B cell (primary cell): ENCODE measurements around the gene RPL18. TPM values are rescaled to one million over a fixed set of nuclear protein-coding genes. Genes with fewer than 3 reads are reported as not detected.
"Not testable (repeated sequence)": the region's sequence is repeated elsewhere in the genome, so short reads cannot be mapped to it uniquely, and the experiment has no call there.

Source experiments
- ATAC-seq: fragments of 200-7000 bp; cut with Tn5 transposase; one replicate; pipeline ENCODE4 v1.10.0; 2021; ENCODE audit warnings: low read depth, mild to moderate bottlenecking, moderate number of reproducible peaks, moderate library complexity
- CTCF ChIA-PET: fragments of 350-600 bp; sonication (Branson Sonifier 250); formaldehyde crosslinking; loops from one replicate; lab custom pipeline; 2021; ENCODE audit warnings: antibody characterized with exemption, inconsistent platforms; lab: Charles Lee
- POLR2A ChIA-PET: fragments of 350-600 bp; sonication (Branson Sonifier 250); formaldehyde crosslinking; loops from one replicate; lab custom pipeline; 2021; ENCODE audit warnings: antibody characterized with exemption; lab: Charles Lee
- DNase-seq: peaks from one replicate; pipeline ENCODE4 v3.0.0; 2013
- H2AFZ ChIP-seq: 2 replicates; pipeline ENCODE4 v1.6.1; 2012; ENCODE audit warnings: mild to moderate bottlenecking, low read depth, low read length; ENCODE audit not compliant: insufficient read depth, poor library complexity, severe bottlenecking
- H3K27ac ChIP-seq, 2 donors: 1 replicate in 1 of 2; 2 replicates in 1 of 2; pipeline ENCODE4 v1.5.1; 2012 to 2013; ENCODE audit warnings: low read length in 2 of 2, mild to moderate bottlenecking in 2 of 2, moderate library complexity in 1 of 2
- H3K27me3 ChIP-seq, 4 experiments: fragments of 200-600 bp in 1 of 4; sonication (generic) in 1 of 4; replicated peaks in 1 of 4; 1 replicate in 2 of 4; 2 replicates in 2 of 4; pipeline versions ENCODE4 v1.6.1 to v1.7.0; 2013 to 2016; ENCODE audit warnings: low read length in 3 of 4, mild to moderate bottlenecking in 2 of 4, mixed read lengths in 1 of 4, moderate library complexity in 1 of 4; ENCODE audit not compliant: insufficient read depth in 4 of 4, control insufficient read depth in 3 of 4; ENCODE audit errors: control extremely low read depth in 1 of 4
- H3K36me3 ChIP-seq, 2 experiments: replicated peaks in 1 of 2; 1 replicate in 1 of 2; 2 replicates in 1 of 2; pipeline versions ENCODE4 v1.6.1 to v1.7.1; 2013; ENCODE audit warnings: low read length in 1 of 2; ENCODE audit not compliant: insufficient read depth in 2 of 2, control insufficient read depth in 1 of 2; ENCODE audit errors: control extremely low read depth in 1 of 2, extremely low read depth in 1 of 2
- H3K4me1 ChIP-seq, 2 donors: fragments of 200-600 bp in 1 of 2; sonication (generic) in 1 of 2; 1 replicate in 1 of 2; 2 replicates in 1 of 2; pipeline versions ENCODE4 v1.5.1 to v1.6.1; 2013 to 2017; ENCODE audit warnings: low read length in 2 of 2; ENCODE audit not compliant: control insufficient read depth in 2 of 2, insufficient read depth in 2 of 2
- H3K4me2 ChIP-seq: replicated peaks from 2 replicates; pipeline ENCODE3; 2012; ENCODE audit warnings: mild to moderate bottlenecking, low read depth, low read length; ENCODE audit not compliant: poor library complexity, severe bottlenecking
- H3K4me3 ChIP-seq, 5 experiments: fragments of 200-600 bp in 1 of 5; sonication (generic) in 1 of 5; 1 replicate in 3 of 5; 2 replicates in 2 of 5; pipeline versions ENCODE4 v1.5.1 to v1.7.0; 2011 to 2016; ENCODE audit warnings: low read length in 4 of 5, mild to moderate bottlenecking in 4 of 5, low read depth in 2 of 5, control low read depth in 1 of 5, moderate library complexity in 1 of 5; ENCODE audit not compliant: insufficient read depth in 1 of 5; ENCODE audit errors: control extremely low read depth in 1 of 5, extremely low read depth in 1 of 5
- H3K79me2 ChIP-seq: fragments of 200-600 bp; sonication (generic); one replicate; pipeline ENCODE4 v1.6.0; 2016; ENCODE audit warnings: low read length; ENCODE audit not compliant: control insufficient read depth, insufficient read depth
- H3K9ac ChIP-seq: fragments of 200-600 bp; sonication (generic); 2 replicates; pipeline ENCODE4 v1.6.1; 2017; ENCODE audit warnings: mild to moderate bottlenecking, low read length, moderate library complexity
- H3K9me3 ChIP-seq, 3 donors: one replicate each; pipeline versions ENCODE4 v1.6.1 to v1.7.1; 2013; ENCODE audit warnings: low read length in 2 of 3; ENCODE audit not compliant: control insufficient read depth in 2 of 3, insufficient read depth in 1 of 3; ENCODE audit errors: control extremely low read depth in 1 of 3
- H4K20me1 ChIP-seq: 2 replicates; pipeline ENCODE4 v1.6.0; 2012; ENCODE audit warnings: mild to moderate bottlenecking, low read length; ENCODE audit not compliant: insufficient read depth, control insufficient read depth, poor library complexity, severe bottlenecking
- H3K27ac Mint-ChIP-seq: one replicate; pipeline ENCODE4 v1.8.0; 2021; ENCODE audit warnings: mixed read lengths
- H3K27me3 Mint-ChIP-seq: one replicate; pipeline ENCODE4 v1.8.0; 2021; ENCODE audit warnings: mixed read lengths
- H3K4me1 Mint-ChIP-seq: one replicate; pipeline ENCODE4 v1.8.0; 2021; ENCODE audit warnings: mixed read lengths
- H3K4me3 Mint-ChIP-seq: one replicate; pipeline ENCODE4 v1.8.0; 2021; ENCODE audit warnings: mixed read lengths
- H3K9me3 Mint-ChIP-seq: one replicate; pipeline ENCODE4 v1.8.0; 2022; ENCODE audit warnings: mixed read lengths; ENCODE audit not compliant: insufficient read depth
- CTCF ChIP-seq: fragments of 200-600 bp; IDR thresholded peaks from one replicate; pipeline ENCODE4 v1.8.0; 2022; ENCODE audit warnings: antibody characterized with exemption, mild to moderate bottlenecking
- EZH2 ChIP-seq: IDR thresholded peaks from 2 replicates; pipeline ENCODE4 v1.6.1; 2012; ENCODE audit warnings: borderline replicate concordance, low read depth, mild to moderate bottlenecking, moderate library complexity, low read length; ENCODE audit not compliant: insufficient read depth, poor library complexity, severe bottlenecking
- WGBS: methylation state at CpG from one replicate; pipeline ENCODE4 v1.1.5; 2013; ENCODE audit warnings: missing lambda C conversion rate; ENCODE audit not compliant: insufficient coverage; 5-methylcytosine and 5-hydroxymethylcytosine counted together
- intact Hi-C: fragments of 100-400 bp; cut with micrococcal nuclease; formaldehyde crosslinking; loops from one replicate; pipeline ENCODE4 v1.10.0; 2022
- polyA plus RNA-seq: library from polyadenylated mRNA; depleted of rRNA; stranded (reverse); fragments of >200 nt; gene quantifications from 2 replicates; pipeline ENCODE4 v1.2.3, GENCODE V29; 2012
- total RNA-seq, 2 donors: library from RNA; stranded (reverse); fragments of 120-200 nt in 1 of 2; gene quantifications; 1 replicate in 1 of 2; 2 replicates in 1 of 2; pipeline versions ENCODE4 v1.2.3 to v1.2.4, GENCODE V29; 2013 to 2022

Gene RPL18
- total and polyA plus RNA-seq, 2 donors (not counting 1 experiment from before 2014, with no cell fraction given) = 2,248 to 4,393 TPM

GRCh38 chr19:48632692-48633147, 13.7 kb upstream of the RPL18 start:
- Histone ChIP-seq H2AFZ (no peak overlapping the region), H3K4me1 (peaks cover 22 to 26% of the 10 kb centered on the region in 2 donors), H3K27ac (no peak overlapping the region), H3K79me2 (peaks cover 22% of the 10 kb centered on the region), H3K27me3 (no peaks in the 10 kb centered on the region), H3K9ac (no peak overlapping the region), H3K9me3 (peaks cover 0 to 10% (median 0%) of the 10 kb centered on the region in 3 donors), H3K36me3 (peaks cover 0 to 54% of the 10 kb centered on the region in 2 experiments), H3K4me3 (no peak overlapping the region), H4K20me1 (peaks cover 76% of the 10 kb centered on the region), H3K4me2 (no peak overlapping the region)
- ChIA-PET POLR2A (interaction anchor here (2.2 to 2.9 kb wide), 2 partner anchors 9 to 14 kb away, joined by 11 to 17 read pairs; partner anchors contain the start of genes RPL18 and SPHK2), CTCF (interaction anchor here (0.7 to 2.0 kb wide), 2 partner anchors 13 to 127 kb away, joined by 3 to 9 read pairs; partner anchors contain the start of gene CA11)
- DNase-seq (no peak), ATAC-seq (no peak)
- H3K4me1 Mint-ChIP-seq = peaks cover 32% of the 10 kb centered on the region
- no peak overlapping the region for H3K4me3 Mint-ChIP-seq
- intact Hi-C loops = loop anchor here (10.0 kb wide), 2 partner anchors 482 to 842 kb away; partner anchors contain the start of genes C19orf73, FLT3LG, LIN7B and PPFIA3
- peak overlapping the region; percentile 53 for H3K27ac Mint-ChIP-seq
- H3K27me3 Mint-ChIP-seq = no peaks in the 10 kb centered on the region
- TF ChIP-seq CTCF (no peak), EZH2 (no peak)
- H3K9me3 Mint-ChIP-seq = no peaks in the 10 kb centered on the region

- Histone ChIP-seq H3K36me3 (peaks cover 0 to 54% of the 10 kb centered on the region in 2 experiments), H4K20me1 (peaks cover 76% of the 10 kb centered on the region), H3K79me2 (peaks cover 22% of the 10 kb centered on the region), H3K4me1 (peaks cover 22 to 26% of the 10 kb centered on the region in 2 donors)
- ChIA-PET POLR2A (interaction anchor here (2.2 to 2.9 kb wide), 2 partner anchors 8 to 13 kb away, joined by 11 to 17 read pairs; partner anchors contain the start of genes RPL18 and SPHK2), CTCF (interaction anchor here (2.0 kb wide), 1 partner anchor 13 kb away, joined by 9 read pairs; the partner anchor contains the start of gene CA11)
- H3K27me3 ChIP-seq, H3K9me3 Mint-ChIP-seq, H2AFZ ChIP-seq, H3K27me3 Mint-ChIP-seq, H3K4me3 ChIP-seq, H3K4me2 ChIP-seq, H3K27ac ChIP-seq, H3K4me3 Mint-ChIP-seq, DNase-seq, ATAC-seq, H3K9me3 ChIP-seq, H3K9ac ChIP-seq: not testable (repeated sequence)
- 98% methylated on average over 11 of the region's 11 CpGs for WGBS
- Mint-ChIP-seq H3K4me1 (peaks cover 32% of the 10 kb centered on the region), H3K27ac (peak overlapping the region; percentile 53)
- intact Hi-C loops = loop anchor here (10.0 kb wide), 2 partner anchors 483 to 843 kb away; partner anchors contain the start of genes C19orf73, FLT3LG, LIN7B and PPFIA3
These were observed 13.3 kb upstream of the RPL18 start for GRCh38 chr19:48632286-48632685.
